Measurements from ENCODE around the gene HGD. TPM values are rescaled to one million over a fixed set of nuclear protein-coding genes. Genes with fewer than 3 reads are reported as not detected.

Gene HGD
- total and polyA plus RNA-seq, 2 donors (not counting 3 experiments of a cell fraction or from before 2014, with no cell fraction given): 0.18 to 0.22 TPM

GRCh38 chr3:120659285-120659684, 22.8 kb downstream of the HGD start:
- intact Hi-C loops (cut with micrococcal nuclease) (no loop called here), dilution Hi-C loops (cut with MboI; ENCODE audit: extremely low pct_ligation_motif_present, low sequenced_read_pairs) (no loop called here)
- no peak overlapping the region for H3K9ac ChIP-seq (replicated peaks; ENCODE audit: extremely low read depth, insufficient read depth, low read length)
- H3K79me2 ChIP-seq (ENCODE audit: control insufficient read depth, insufficient read depth, low read length): no peaks in the 10 kb centered on the region
- H3K4me1 ChIP-seq (ENCODE audit: control insufficient read depth, extremely low read depth, insufficient read depth, low read length): no peaks in the 10 kb centered on the region
- H3K4me2 ChIP-seq (ENCODE audit: insufficient read depth, low read length): no peak overlapping the region
- no peak overlapping the region for H3K4me3 ChIP-seq (replicated peaks in 1 of 3; ENCODE audit: insufficient read depth in 1 of 3, low read depth in 1 of 3, low read length in 3 of 3)
- no peak for TF ChIP-seq GATA2 (IDR thresholded peaks at IDR 0.05; ENCODE audit: insufficient read depth, insufficient read length, low read depth, low read length)
- no peak for TF ChIP-seq POLR2A (IDR thresholded peaks at IDR 0.05; ENCODE audit: low read depth, low read length)
- no peak for TF ChIP-seq POLR2AphosphoS5 (IDR thresholded peaks at IDR 0.05; ENCODE audit: insufficient read depth, low read depth, low read length)
- TF ChIP-seq MYC (IDR thresholded peaks at IDR 0.05; ENCODE audit: low read depth, low read length): no peak
- no peak for TF ChIP-seq FOS (IDR thresholded peaks at IDR 0.05; ENCODE audit: borderline replicate concordance, insufficient read depth, low read length)
- TF ChIP-seq CTCF (IDR thresholded peaks at IDR 0.05; ENCODE audit: extremely low read depth in 1 of 2, insufficient read depth in 1 of 2, low read depth in 1 of 2, low read length in 2 of 2): no peak
- TF ChIP-seq MAX (IDR thresholded peaks at IDR 0.05; ENCODE audit: insufficient read depth, insufficient read length): no peak
- TF ChIP-seq JUN (IDR thresholded peaks at IDR 0.05; ENCODE audit: borderline replicate concordance, insufficient read depth, insufficient read length, low read depth): no peak
- no peak for TF ChIP-seq EZH2 (IDR thresholded peaks at IDR 0.05; ENCODE audit: borderline replicate concordance, low read depth, low read length, severe bottlenecking)
- H4K20me1 ChIP-seq (replicated peaks; ENCODE audit: control insufficient read depth, extremely low read depth, insufficient read depth, low read length): no peaks in the 10 kb centered on the region
- H3K27me3 ChIP-seq (ENCODE audit: control insufficient read depth in 2 of 2, insufficient read depth in 2 of 2, low read length in 2 of 2): no peaks in the 10 kb centered on the region
- no peak overlapping the region for H3K27ac ChIP-seq (ENCODE audit: insufficient read depth, low read depth, low read length)
- H3K36me3 ChIP-seq (ENCODE audit: control insufficient read depth in 2 of 2, extremely low read depth in 1 of 2, insufficient read depth in 2 of 2, low read length in 2 of 2): no peaks in the 10 kb centered on the region
- H3K9me3 ChIP-seq (replicated peaks; ENCODE audit: control insufficient read depth, insufficient read depth, low read length): no peaks in the 10 kb centered on the region
- no peak overlapping the region for H2AFZ ChIP-seq (ENCODE audit: low read depth, low read length)
- BruUV-seq (replicated peaks): no TSS peak
- FAIRE-seq: no peak
- no peaks in the 10 kb centered on the region for H3K9me1 ChIP-seq (replicated peaks; ENCODE audit: control insufficient read depth, extremely low read depth, insufficient read depth, low read length)
- no peak for DNase-seq (ENCODE audit: low read depth, low spot score)
- ChIA-PET POLR2A (no interaction called here), CTCF (no interaction called here)
